OCI-LY7 (cell line): ENCODE results near the gene GIPC1. TPM values are rescaled to one million over a fixed set of nuclear protein-coding genes. Genes with fewer than 3 reads are reported as not detected.

Source experiments
- BruUV-seq: library from RNA; stranded (reverse); fragments of 400-500 nt; replicated peaks from 2 replicates; lab custom pipeline; 2021; lab: Mats Ljungman, UMichigan
- CTCF ChIA-PET: fragments of 300-600 bp; sonication (Branson Sonifier 250); formaldehyde crosslinking; loops from one replicate; lab custom pipeline; 2022; ENCODE audit warnings: antibody characterized with exemption; ENCODE audit not compliant: unreplicated experiment; lab: Charles Lee
- POLR2A ChIA-PET: fragments of 300-600 bp; sonication (Branson Sonifier 250); formaldehyde crosslinking; loops from one replicate; lab custom pipeline; 2022; ENCODE audit warnings: antibody characterized with exemption; lab: Charles Lee
- DNase-seq: peaks from one replicate; pipeline ENCODE4 v3.0.0-alpha.2; 2015; ENCODE audit warnings: low spot score
- H2AFZ ChIP-seq: fragments of 200-600 bp; sonication (generic), shearing (Covaris generic); 2 replicates; pipeline ENCODE4 v1.6.1; 2014; ENCODE audit warnings: mild to moderate bottlenecking, antibody characterized with exemption, low read length, moderate library complexity
- H3K27ac ChIP-seq: fragments of 200-600 bp; sonication (generic); 2 replicates; pipeline ENCODE4 v1.5.1; 2014; ENCODE audit warnings: mixed run types, low read depth, mild to moderate bottlenecking, moderate library complexity, low read length, inconsistent platforms; ENCODE audit not compliant: poor library complexity, severe bottlenecking
- H3K36me3 ChIP-seq: fragments of 200-600 bp; sonication (generic); 2 replicates; pipeline ENCODE4 v1.6.1; 2014; ENCODE audit warnings: mild to moderate bottlenecking, antibody characterized with exemption, low read length, moderate library complexity, mixed read lengths; ENCODE audit not compliant: insufficient read depth
- H3K4me1 ChIP-seq: fragments of 200-600 bp; sonication (generic); 2 replicates; pipeline ENCODE4 v1.5.1; 2014; ENCODE audit warnings: mild to moderate bottlenecking, low read length; ENCODE audit not compliant: insufficient read depth, poor library complexity, severe bottlenecking
- H3K4me2 ChIP-seq: fragments of 200-600 bp; sonication (generic); 2 replicates; pipeline ENCODE4 v1.6.1; 2014; ENCODE audit warnings: mild to moderate bottlenecking, low read length
- H3K4me3 ChIP-seq: fragments of 200-600 bp; sonication (generic); 2 replicates; pipeline ENCODE4 v1.5.1; 2014; ENCODE audit warnings: mild to moderate bottlenecking, low read depth, low read length; ENCODE audit not compliant: poor library complexity, severe bottlenecking
- H3K79me2 ChIP-seq: fragments of 200-600 bp; sonication (generic); 2 replicates; pipeline ENCODE4 v1.6.1; 2016; ENCODE audit warnings: low read depth, mild to moderate bottlenecking, low read length, moderate library complexity, mixed read lengths; ENCODE audit not compliant: insufficient read depth
- H3K9me2 ChIP-seq: fragments of 200-600 bp; sonication (generic); 2 replicates; pipeline ENCODE4 v1.6.1; 2016; ENCODE audit warnings: mild to moderate bottlenecking, low read length, mixed read lengths; ENCODE audit not compliant: insufficient read depth
- H3K9me3 ChIP-seq: fragments of 200-600 bp; sonication (generic); 2 replicates; pipeline ENCODE4 v1.6.1; 2014; ENCODE audit warnings: mild to moderate bottlenecking, mixed run types, low read length, mixed read lengths
- H4K20me1 ChIP-seq: fragments of 200-600 bp; sonication (generic); 2 replicates; pipeline ENCODE4 v1.6.1; 2014; ENCODE audit warnings: mild to moderate bottlenecking, antibody characterized with exemption, low read length, moderate library complexity, mixed read lengths; ENCODE audit not compliant: insufficient read depth
- CTCF ChIP-seq: fragments of 200-600 bp; sonication (generic); conservative IDR thresholded peaks from 2 replicates; pipeline ENCODE4 v1.5.1; 2014; ENCODE audit warnings: mild to moderate bottlenecking, antibody characterized with exemption, low read length, moderate library complexity, mixed read lengths
- EZH2phosphoT487 ChIP-seq: fragments of 200-600 bp; sonication (generic); IDR thresholded peaks from 2 replicates; pipeline ENCODE4 v1.6.1; 2018; ENCODE audit warnings: low read depth, borderline replicate concordance, mild to moderate bottlenecking, mixed run types, antibody characterized with exemption, low read length, moderate library complexity, mixed read lengths
- intact Hi-C: fragments of 100-400 bp; cut with micrococcal nuclease; formaldehyde crosslinking; loops from one replicate; pipeline ENCODE4 v1.10.0; 2022; ENCODE audit not compliant: unreplicated experiment
- total RNA-seq, 2 experiments: library from RNA; depleted of rRNA in 1 of 2; stranded (reverse); fragments of >200 nt in 1 of 2; shearing (Covaris generic) in 1 of 2; gene quantifications; 2 replicates each; pipeline ENCODE4 v1.2.3, GENCODE V29; 2014 to 2022

The GIPC1 gene
- total RNA-seq, 2 experiments from 2014 or later: 18.5 to 38.3 TPM

DNA sequence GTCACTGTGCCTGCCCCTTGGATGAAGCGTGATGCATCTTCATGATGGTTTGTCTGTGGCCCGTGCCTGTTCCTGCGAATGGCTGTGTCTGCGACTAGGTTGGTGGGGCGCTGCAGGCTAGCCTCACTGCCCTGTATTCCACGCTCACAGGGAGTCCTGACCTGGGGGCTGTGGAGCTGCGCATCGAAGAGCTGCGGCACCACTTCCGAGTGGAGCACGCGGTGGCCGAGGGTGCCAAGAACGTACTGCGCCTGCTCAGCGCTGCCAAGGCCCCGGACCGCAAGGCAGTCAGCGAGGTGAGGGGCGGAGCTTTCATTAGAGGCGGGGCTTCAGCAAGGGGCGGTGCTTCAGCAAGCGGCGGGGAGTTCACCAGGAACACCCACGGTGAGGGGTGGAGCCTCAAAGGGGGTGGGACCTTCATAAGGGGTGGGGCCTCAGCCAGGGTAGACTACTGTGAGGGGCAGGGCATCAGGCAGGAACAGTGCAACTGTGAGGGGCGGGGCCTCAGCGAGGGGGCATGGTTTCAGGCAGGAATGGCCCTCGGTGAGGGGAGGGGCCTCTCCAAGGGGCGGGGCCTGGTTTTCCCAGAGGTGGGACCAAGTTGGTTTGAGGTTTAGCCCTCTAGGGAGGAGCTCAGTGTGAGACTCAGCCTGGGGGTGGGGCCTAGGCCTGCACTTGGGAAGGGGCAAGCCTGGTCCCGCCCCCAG lies 45.6 kb downstream of the GIPC1 start:
- Histone ChIP-seq H3K9me2 (no peaks in the 10 kb centered on the region), H2AFZ (no peak overlapping the region), H3K79me2 (no peaks in the 10 kb centered on the region), H3K4me3 (no peak overlapping the region), H3K4me2 (no peak overlapping the region), H4K20me1 (no peaks in the 10 kb centered on the region), H3K27ac (no peak overlapping the region), H3K36me3 (peaks cover 85% of the 10 kb centered on the region), H3K4me1 (no peaks in the 10 kb centered on the region), H3K9me3 (no peaks in the 10 kb centered on the region)
- intact Hi-C loops: no loop called here
- POLR2A ChIA-PET: no interaction called here
- BruUV-seq: no TSS peak
- TF ChIP-seq CTCF (no peak), EZH2phosphoT487 (no peak)
- DNase-seq: peak; percentile 91
- CTCF ChIA-PET: interaction anchor here (0.5 kb wide), 1 partner anchor 148 kb away, joined by 4 read pairs; no protein-coding TSS in a partner anchor

DNA sequence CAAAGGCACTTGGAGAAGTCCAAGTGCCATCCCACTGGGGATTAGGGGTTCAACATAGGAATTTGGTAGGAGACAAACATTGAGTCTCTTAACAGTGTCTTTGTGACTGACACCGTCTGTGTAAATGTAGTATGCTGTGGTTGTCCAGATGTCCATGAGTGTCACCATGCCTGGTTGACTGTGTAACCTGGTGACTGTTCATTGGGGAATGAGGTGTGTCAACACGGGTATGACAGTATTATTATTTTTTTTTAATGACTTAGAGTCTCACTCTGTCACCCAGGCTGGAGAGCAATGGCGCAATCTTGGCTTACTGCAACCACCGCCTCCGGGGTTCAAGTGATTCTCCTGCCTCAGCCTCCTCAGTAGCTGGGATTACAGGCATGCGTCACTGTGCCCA lies 46.6 kb downstream of the GIPC1 start:
- no peak overlapping the region for H3K4me2 ChIP-seq
- H3K27ac ChIP-seq: no peak overlapping the region
- DNase-seq: no peak
- no peaks in the 10 kb centered on the region for H3K4me1 ChIP-seq
- H3K9me3 ChIP-seq: no peaks in the 10 kb centered on the region
- ChIA-PET CTCF (no interaction called here), POLR2A (no interaction called here)
- TF ChIP-seq CTCF (no peak), EZH2phosphoT487 (no peak)
- peaks cover 84% of the 10 kb centered on the region for H3K36me3 ChIP-seq
- H3K79me2 ChIP-seq: no peaks in the 10 kb centered on the region
- H3K4me3 ChIP-seq: no peak overlapping the region
- H3K9me2 ChIP-seq: no peaks in the 10 kb centered on the region
- no peak overlapping the region for H2AFZ ChIP-seq
- no peaks in the 10 kb centered on the region for H4K20me1 ChIP-seq
- intact Hi-C loops: no loop called here
- BruUV-seq: no TSS peak

DNA sequence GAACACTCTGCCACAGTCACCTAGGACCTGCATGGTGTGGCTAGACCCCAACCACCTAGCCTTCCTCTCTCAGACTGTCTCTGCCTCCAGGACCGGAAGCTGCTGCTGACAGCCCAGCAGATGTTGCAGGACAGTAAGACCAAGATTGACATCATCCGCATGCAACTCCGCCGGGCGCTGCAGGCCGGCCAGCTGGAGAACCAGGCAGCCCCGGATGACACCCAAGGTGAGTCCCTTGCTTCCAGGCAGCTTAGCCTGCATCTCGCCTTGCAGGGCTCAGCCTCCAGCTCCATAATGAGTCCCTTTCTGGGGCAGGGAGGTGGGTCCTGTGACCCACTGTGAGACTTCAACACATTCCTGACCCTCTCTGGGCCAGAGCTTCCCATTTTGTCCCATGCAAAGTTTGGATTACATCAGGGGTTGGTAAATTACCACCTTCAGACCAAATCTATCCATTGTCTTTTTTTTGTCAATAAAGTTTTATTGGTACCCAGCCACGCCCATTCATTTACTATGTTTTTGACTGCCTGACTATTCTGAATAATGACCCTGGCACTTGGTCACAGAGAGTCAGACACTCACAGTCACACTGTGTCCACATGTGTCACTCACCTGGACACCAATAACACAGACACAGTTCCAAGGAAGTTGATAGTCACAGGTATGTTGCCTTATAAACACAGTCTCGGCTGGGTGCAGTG lies 49.4 kb downstream of the GIPC1 start:
- no peaks in the 10 kb centered on the region for H3K9me3 ChIP-seq
- ChIA-PET POLR2A (no interaction called here), CTCF (no interaction called here)
- no peak for DNase-seq
- peaks cover 91% of the 10 kb centered on the region for H3K36me3 ChIP-seq
- H3K4me1 ChIP-seq: no peaks in the 10 kb centered on the region
- H3K27ac ChIP-seq: no peak overlapping the region
- H3K4me2 ChIP-seq: no peak overlapping the region
- no peak overlapping the region for H2AFZ ChIP-seq
- H3K4me3 ChIP-seq: no peak overlapping the region
- BruUV-seq: no TSS peak
- no peaks in the 10 kb centered on the region for H4K20me1 ChIP-seq
- no peaks in the 10 kb centered on the region for H3K9me2 ChIP-seq
- no peaks in the 10 kb centered on the region; the same call in 1 of the 2 replicates for H3K79me2 ChIP-seq
- intact Hi-C loops: no loop called here
- TF ChIP-seq CTCF (no peak), EZH2phosphoT487 (no peak)
